Activated CD4-positive, alpha-beta memory T cell treated with anti-CD3 and anti-CD28 coated beads for 36 hours (primary cell): ENCODE measurements around the gene TEX14. TPM values are rescaled to one million over a fixed set of nuclear protein-coding genes. Genes with fewer than 3 reads are reported as not detected.

Source experiments
- CTCF ChIA-PET: fragments of 350-600 bp; sonication (Branson Sonifier 250); formaldehyde crosslinking; loops from one replicate; lab custom pipeline; 2021; ENCODE audit warnings: antibody characterized with exemption, inconsistent platforms; lab: Charles Lee
- POLR2A ChIA-PET: fragments of 350-600 bp; sonication (Branson Sonifier 250); formaldehyde crosslinking; loops from one replicate; lab custom pipeline; 2021; ENCODE audit warnings: antibody characterized with exemption; lab: Charles Lee
- DNase-seq: peaks from one replicate; pipeline ENCODE4 v3.0.0-alpha.2; 2020
- H3K27ac Mint-ChIP-seq: one replicate; pipeline ENCODE4 v1.8.0; 2021; ENCODE audit warnings: mixed read lengths
- H3K27me3 Mint-ChIP-seq: one replicate; pipeline ENCODE4 v1.8.0; 2021; ENCODE audit warnings: mixed read lengths
- H3K36me3 Mint-ChIP-seq: one replicate; pipeline ENCODE4 v1.8.0; 2021; ENCODE audit warnings: mixed read lengths
- H3K4me1 Mint-ChIP-seq: one replicate; pipeline ENCODE4 v1.8.0; 2021; ENCODE audit warnings: low read depth, mixed read lengths
- H3K4me3 Mint-ChIP-seq: one replicate; pipeline ENCODE4 v1.8.0; 2021; ENCODE audit warnings: mild to moderate bottlenecking, mixed read lengths
- H3K9me3 Mint-ChIP-seq: one replicate; pipeline ENCODE4 v1.8.0; 2021; ENCODE audit warnings: mixed read lengths
- intact Hi-C: fragments of 100-400 bp; cut with micrococcal nuclease; formaldehyde crosslinking; loops from one replicate; pipeline ENCODE4 v1.15.1; 2023
- total RNA-seq, 2 experiments: library from RNA; stranded (reverse); gene quantifications; one replicate each; pipeline ENCODE4 v1.2.3, GENCODE V29; 2021

TEX14 gene
- total RNA-seq, 2 experiments from 2014 or later = 0.14 to 0.17 TPM

DNA sequence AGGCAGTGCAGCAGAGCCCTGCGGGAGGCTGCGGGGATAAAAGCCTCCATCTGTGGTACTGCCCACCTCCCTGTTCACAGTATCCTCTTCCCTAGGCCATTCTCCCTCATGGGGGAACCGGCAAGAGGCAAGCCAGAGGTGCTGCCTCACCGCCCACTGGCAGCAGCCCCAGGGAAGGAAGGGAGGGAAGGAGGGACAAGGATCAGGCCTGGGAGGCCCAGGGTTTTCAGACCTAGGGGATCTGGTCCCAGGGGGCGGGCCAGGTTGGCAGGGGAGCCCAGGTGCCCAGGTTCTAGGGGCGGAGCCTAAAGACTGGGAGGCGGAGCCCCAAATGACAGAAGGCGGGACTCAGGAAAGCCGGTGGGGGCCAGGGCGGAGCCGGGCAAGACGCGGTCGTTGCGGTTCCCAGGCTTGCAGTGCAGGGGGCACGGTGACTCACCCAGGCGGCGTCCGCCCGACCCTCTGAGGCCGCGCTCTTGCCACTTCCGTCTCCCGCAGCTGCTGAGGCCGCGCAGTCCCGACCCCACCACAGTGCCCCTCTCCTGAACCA is 174.4 kb downstream of the TEX14 start:
- ChIA-PET POLR2A (interaction anchor here (0.6 to 2.8 kb wide), 7 partner anchors 72 to 177 kb away, joined by 3 to 62 read pairs (median 3); partner anchors contain the start of gene RAD51C), CTCF (interaction anchor here (1.0 kb wide), 1 partner anchor 12 kb away, joined by 3 read pairs; no protein-coding TSS in a partner anchor)
- Mint-ChIP-seq H3K36me3 (peaks cover 4% of the 10 kb centered on the region), H3K27me3 (no peaks in the 10 kb centered on the region), H3K4me1 (peaks cover 35% of the 10 kb centered on the region), H3K27ac (peak overlapping the region; percentile 95), H3K9me3 (no peaks in the 10 kb centered on the region), H3K4me3 (peak overlapping the region; percentile 91)
- DNase-seq = no peak
- intact Hi-C loops = loop anchor here (5.0 kb wide), 1 partner anchor 180 kb away; no protein-coding TSS in a partner anchor

DNA sequence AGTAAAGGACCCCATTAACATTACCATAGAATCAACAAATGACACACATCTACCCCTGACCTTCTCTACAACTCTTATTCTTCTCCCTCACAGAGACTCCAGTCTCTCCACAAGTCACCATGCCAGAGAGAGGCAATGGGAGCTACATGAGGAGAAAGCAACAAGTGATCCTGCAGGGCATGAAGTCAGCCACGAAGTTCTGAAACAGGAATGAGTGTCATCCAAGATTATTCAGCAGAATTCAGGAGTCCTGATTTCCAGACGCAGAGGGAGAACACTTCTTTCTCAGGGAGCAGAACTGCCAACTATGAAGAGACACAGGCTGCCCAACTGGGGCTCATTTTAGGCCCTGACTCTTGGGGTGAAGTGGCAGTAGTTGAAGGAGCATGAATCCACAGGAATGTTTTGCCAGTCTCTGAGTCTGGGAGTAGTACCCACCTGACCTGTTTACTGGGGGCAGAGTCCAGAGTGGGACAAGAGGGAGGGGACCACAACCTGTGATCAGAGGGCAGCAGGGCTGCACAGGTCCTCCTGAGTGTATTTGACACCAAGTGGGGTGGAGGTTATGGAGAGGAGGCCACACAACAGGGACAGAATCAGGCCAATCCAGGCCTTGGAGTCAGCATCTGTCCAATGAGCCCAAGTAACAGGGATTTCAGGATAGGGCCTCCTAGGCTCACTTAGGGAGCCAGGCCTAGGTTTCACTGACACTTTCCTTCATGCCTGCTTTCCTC is 175.0 kb downstream of the TEX14 start:
- Mint-ChIP-seq H3K27ac (peak overlapping the region; percentile 95), H3K4me3 (peak overlapping the region; percentile 91), H3K36me3 (peaks cover 9% of the 10 kb centered on the region), H3K9me3 (no peaks in the 10 kb centered on the region), H3K4me1 (peaks cover 35% of the 10 kb centered on the region), H3K27me3 (no peaks in the 10 kb centered on the region)
- ChIA-PET POLR2A (interaction anchor here (0.6 to 2.8 kb wide), 4 partner anchors 73 to 176 kb away, joined by 3 to 62 read pairs (median 4); partner anchors contain the start of gene RAD51C), CTCF (no interaction called here)
- no peak for DNase-seq
- intact Hi-C loops = loop anchor here (5.0 kb wide), 1 partner anchor 180 kb away; no protein-coding TSS in a partner anchor

DNA sequence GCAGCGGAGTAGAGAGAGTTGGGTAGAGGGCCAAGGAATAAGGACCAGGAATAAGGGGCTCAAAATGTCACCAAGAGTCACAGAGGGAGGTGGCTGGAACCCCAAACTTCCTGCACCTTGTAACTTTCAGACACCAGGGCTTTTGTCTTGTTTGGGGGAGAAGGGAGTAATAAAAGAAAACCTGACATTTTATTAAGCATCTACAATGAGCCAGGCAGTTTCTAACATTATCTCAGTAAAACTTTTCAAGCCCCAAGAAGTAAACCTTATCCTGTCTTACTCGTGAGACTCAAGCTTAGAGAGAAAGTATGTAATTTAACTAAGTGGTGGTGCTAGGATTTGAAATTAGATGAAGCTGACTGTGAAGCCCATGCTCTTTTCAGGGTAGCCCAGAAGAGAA is 176.6 kb downstream of the TEX14 start:
- Mint-ChIP-seq H3K27ac (peak overlapping the region; percentile 5), H3K4me3 (peak overlapping the region; percentile 58), H3K27me3 (no peaks in the 10 kb centered on the region), H3K36me3 (peaks cover 21% of the 10 kb centered on the region), H3K9me3 (no peaks in the 10 kb centered on the region), H3K4me1 (peaks cover 41% of the 10 kb centered on the region)
- ChIA-PET POLR2A (interaction anchor here (0.6 to 1.7 kb wide), 8 partner anchors 10 to 189 kb away, joined by 3 to 7 read pairs (median 4); no protein-coding TSS in a partner anchor), CTCF (interaction anchor here (0.9 to 2.3 kb wide), 4 partner anchors 27 to 490 kb away, joined by 3 to 13 read pairs (median 3); partner anchors contain the start of genes HSF5 and RNF43)
- intact Hi-C loops = loop anchor here (5.0 kb wide), 1 partner anchor 178 kb away; no protein-coding TSS in a partner anchor
- DNase-seq = no peak

DNA sequence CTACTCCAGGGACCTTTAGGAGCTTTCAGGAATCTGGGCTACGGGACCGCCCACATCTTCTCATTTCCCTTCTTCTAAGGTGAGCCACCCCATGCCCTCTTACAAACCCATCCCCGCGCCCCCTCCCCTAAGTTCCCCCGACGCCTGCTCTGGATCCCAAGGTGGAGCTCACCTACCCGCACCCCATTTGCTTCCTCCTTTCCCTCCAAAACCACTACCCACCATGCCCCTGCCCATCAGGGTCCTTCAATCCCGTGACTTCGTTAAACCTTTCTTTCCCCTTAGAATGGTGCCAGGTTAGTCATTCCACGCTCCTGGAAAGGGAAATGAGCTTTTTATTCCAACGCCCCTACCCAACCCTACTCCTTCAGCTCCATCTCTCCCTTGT is 177.1 kb downstream of the TEX14 start:
- CTCF ChIA-PET = interaction anchor here (1.4 to 2.3 kb wide), 3 partner anchors 27 to 197 kb away, joined by 3 to 13 read pairs (median 3); partner anchors contain the start of genes HSF5 and RNF43
- Mint-ChIP-seq H3K27ac (peak overlapping the region; percentile 5), H3K9me3 (no peaks in the 10 kb centered on the region), H3K4me1 (peaks cover 44% of the 10 kb centered on the region), H3K27me3 (no peaks in the 10 kb centered on the region), H3K36me3 (peaks cover 26% of the 10 kb centered on the region), H3K4me3 (peak overlapping the region; percentile 58)
- DNase-seq = no peak
- intact Hi-C loops = loop anchor here (1.0 to 5.0 kb wide), 2 partner anchors 22 to 177 kb away; no protein-coding TSS in a partner anchor
- POLR2A ChIA-PET = interaction anchor here (0.6 to 1.7 kb wide), 9 partner anchors 9 to 187 kb away, joined by 3 to 7 read pairs (median 4); partner anchors contain the start of genes HSF5 and TSPOAP1

- POLR2A ChIA-PET = interaction anchor here (0.6 to 1.6 kb wide), 11 partner anchors 8 to 186 kb away, joined by 3 to 4 read pairs (median 4); partner anchors contain the start of genes HSF5, SUPT4H1 and TSPOAP1
- CTCF ChIA-PET = interaction anchor here (1.4 to 2.5 kb wide), 4 partner anchors 26 to 197 kb away, joined by 3 to 13 read pairs (median 6); partner anchors contain the start of genes HSF5 and RNF43
- intact Hi-C loops = loop anchor here (1.0 kb wide), 1 partner anchor 22 kb away; no protein-coding TSS in a partner anchor
- H3K27me3 Mint-ChIP-seq = no peaks in the 10 kb centered on the region
- peaks cover 26% of the 10 kb centered on the region for H3K36me3 Mint-ChIP-seq
- peak within 1 kb of the TSS; percentile 81 for H3K27ac Mint-ChIP-seq
- DNase-seq = peak; percentile 83
- H3K4me3 Mint-ChIP-seq = peak within 1 kb of the TSS; percentile 88
- H3K4me1 Mint-ChIP-seq = peaks cover 45% of the 10 kb centered on the region
- H3K9me3 Mint-ChIP-seq = no peaks in the 10 kb centered on the region
Measured at GRCh38 chr17:58513965-58514769, 177.7 kb downstream of the TEX14 start, which contains the start of gene MTMR4. Gene MTMR4, minus strand, starts transcription at chr17:58514638. Its CDS starts 231 bp downstream, at chr17:58514407.

DNA sequence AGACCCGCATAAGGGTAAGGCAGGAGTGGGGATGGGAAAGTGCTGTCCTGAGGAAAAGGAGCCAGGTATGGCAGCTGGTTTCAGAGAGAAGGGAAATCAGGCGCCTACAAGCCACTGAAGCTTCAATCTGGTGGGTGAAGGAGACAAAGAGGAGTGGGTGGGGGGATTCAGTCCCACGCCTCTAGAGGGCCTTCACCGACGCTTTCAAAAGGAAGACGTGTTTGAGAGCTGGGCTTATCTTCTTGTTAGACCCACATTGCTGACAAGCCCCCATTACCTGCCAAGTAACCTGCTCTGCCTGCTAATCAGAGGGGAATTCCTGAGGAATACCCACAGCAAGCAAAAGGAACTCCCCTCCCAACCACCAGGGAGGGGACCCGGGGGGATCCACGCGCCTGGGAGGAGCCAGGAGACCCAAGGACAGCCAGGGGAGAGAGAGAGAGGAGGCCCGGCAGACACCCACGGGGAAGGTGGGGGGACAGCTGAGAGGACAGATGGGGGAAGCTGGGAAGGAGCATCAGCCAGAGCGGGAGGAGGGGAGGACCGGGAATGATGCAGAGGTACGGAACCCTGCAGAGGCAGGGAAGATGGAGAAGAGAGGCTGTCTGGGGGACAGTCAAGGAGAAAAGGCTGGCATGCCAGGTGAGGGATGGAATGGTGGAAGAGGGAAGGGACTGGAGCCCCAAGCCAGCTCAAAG is 178.4 kb downstream of the TEX14 start:
- H3K4me1 Mint-ChIP-seq = peaks cover 43% of the 10 kb centered on the region
- H3K27me3 Mint-ChIP-seq = no peaks in the 10 kb centered on the region
- peak; percentile 42 for DNase-seq
- POLR2A ChIA-PET = interaction anchor here (1.0 to 1.6 kb wide), 6 partner anchors 18 to 185 kb away, joined by 3 to 4 read pairs (median 4); partner anchors contain the start of genes HSF5, SUPT4H1 and TSPOAP1
- peaks cover 32% of the 10 kb centered on the region for H3K36me3 Mint-ChIP-seq
- intact Hi-C loops = no loop called here
- peak overlapping the region; percentile 81 for H3K27ac Mint-ChIP-seq
- H3K9me3 Mint-ChIP-seq = no peaks in the 10 kb centered on the region
- CTCF ChIA-PET = interaction anchor here (1.6 to 2.5 kb wide), 2 partner anchors 96 to 196 kb away, joined by 3 to 9 read pairs; partner anchors contain the start of gene RNF43
- peak overlapping the region; percentile 88 for H3K4me3 Mint-ChIP-seq

- intact Hi-C loops = no loop called here
- H3K27ac Mint-ChIP-seq = no peak overlapping the region
Measured at GRCh38 chr17:58510075-58510474, 181.8 kb downstream of the TEX14 start.

DNA sequence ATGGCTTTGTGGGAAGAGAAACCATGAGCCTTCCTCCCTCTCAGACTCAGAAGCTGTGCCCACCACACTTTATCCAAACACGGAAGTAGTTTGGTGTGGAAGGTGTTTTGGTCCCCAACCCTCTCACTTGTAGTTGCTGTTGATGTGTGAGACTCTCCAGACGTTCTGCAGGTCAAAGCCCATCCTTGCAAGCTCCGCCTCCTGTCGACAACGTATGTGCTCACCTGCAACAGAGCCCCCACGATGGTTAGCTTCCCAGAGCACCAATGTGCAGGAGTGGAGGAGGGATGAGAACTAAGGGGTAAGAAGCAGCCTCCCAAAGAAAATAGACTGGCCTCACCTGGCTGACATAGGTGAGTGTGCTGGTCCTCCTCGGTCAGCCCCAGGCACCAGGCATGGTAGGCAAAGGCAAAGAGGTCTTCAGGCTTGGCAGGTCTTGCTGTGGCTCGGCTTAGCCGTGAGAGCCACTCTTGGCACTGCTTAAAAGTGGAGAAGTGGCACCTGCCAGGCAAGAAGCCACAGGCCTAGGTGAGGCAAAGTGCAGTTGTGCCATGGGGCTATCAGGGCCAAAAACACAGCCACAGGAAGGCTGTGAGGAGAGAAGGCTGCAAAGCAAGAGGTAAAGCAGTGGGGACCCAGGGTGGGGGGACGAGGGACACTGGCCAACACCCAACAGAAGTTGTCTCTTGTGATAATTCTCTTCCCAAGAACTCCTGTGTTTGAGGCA is 183.3 kb downstream of the TEX14 start:
- no peak for DNase-seq
- Mint-ChIP-seq H3K27ac (no peak overlapping the region), H3K27me3 (no peaks in the 10 kb centered on the region), H3K36me3 (peaks cover 63% of the 10 kb centered on the region), H3K4me3 (no peak overlapping the region), H3K9me3 (no peaks in the 10 kb centered on the region), H3K4me1 (peaks cover 16% of the 10 kb centered on the region)
- CTCF ChIA-PET = interaction anchor here (1.5 kb wide), 1 partner anchor 191 kb away, joined by 4 read pairs; no protein-coding TSS in a partner anchor
- intact Hi-C loops = no loop called here
- POLR2A ChIA-PET = no interaction called here

More at GRCh38 chr17:58510075-58510474, 181.8 kb downstream of the TEX14 start:
- H3K4me3 Mint-ChIP-seq = no peak overlapping the region
- H3K4me1 Mint-ChIP-seq = peaks cover 21% of the 10 kb centered on the region
- ChIA-PET CTCF (interaction anchor here (0.8 kb wide), 1 partner anchor 9 kb away, joined by 3 read pairs; no protein-coding TSS in a partner anchor), POLR2A (no interaction called here)
- H3K36me3 Mint-ChIP-seq = peaks cover 48% of the 10 kb centered on the region
- no peak for DNase-seq
- no peaks in the 10 kb centered on the region for H3K27me3 Mint-ChIP-seq
- no peaks in the 10 kb centered on the region for H3K9me3 Mint-ChIP-seq

DNA sequence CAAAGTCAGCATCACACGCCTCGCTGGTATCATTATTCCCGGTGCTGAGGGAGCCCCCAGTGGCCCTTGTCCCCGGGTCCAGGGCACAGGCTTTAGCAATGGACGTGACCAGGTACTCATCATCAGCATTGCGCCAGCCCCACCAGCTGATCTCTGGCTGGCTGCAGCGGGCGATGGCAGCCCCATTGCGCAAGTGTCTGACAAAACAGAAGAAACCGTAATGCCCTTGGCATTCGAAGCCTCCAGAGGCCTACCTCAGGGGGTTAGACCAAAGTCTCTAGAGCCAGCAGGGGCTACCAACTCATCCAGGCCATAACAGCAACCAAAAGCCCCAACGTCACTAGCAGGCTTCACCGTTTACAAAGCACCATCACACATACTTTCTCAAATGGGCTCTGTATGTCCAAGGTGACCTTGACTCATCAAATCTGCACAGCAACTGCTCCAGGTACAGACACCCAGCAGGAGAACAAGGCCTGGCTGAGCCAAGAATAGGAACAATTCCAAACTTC is 184.7 kb downstream of the TEX14 start:
- Mint-ChIP-seq H3K36me3 (peaks cover 63% of the 10 kb centered on the region), H3K27me3 (no peaks in the 10 kb centered on the region), H3K27ac (no peak overlapping the region), H3K9me3 (no peaks in the 10 kb centered on the region), H3K4me1 (peaks cover 10% of the 10 kb centered on the region), H3K4me3 (no peak overlapping the region)
- ChIA-PET POLR2A (no interaction called here), CTCF (interaction anchor here (1.5 kb wide), 1 partner anchor 190 kb away, joined by 4 read pairs; no protein-coding TSS in a partner anchor)
- DNase-seq = no peak
- intact Hi-C loops = no loop called here
